ENCODE results near the gene VAV3. TPM values are rescaled to one million over a fixed set of nuclear protein-coding genes. Genes with fewer than 3 reads are reported as not detected.

Gene VAV3
- polyA plus RNA-seq, 3 donors = 5.4 to 9.2 (median 9.0) TPM

DNA sequence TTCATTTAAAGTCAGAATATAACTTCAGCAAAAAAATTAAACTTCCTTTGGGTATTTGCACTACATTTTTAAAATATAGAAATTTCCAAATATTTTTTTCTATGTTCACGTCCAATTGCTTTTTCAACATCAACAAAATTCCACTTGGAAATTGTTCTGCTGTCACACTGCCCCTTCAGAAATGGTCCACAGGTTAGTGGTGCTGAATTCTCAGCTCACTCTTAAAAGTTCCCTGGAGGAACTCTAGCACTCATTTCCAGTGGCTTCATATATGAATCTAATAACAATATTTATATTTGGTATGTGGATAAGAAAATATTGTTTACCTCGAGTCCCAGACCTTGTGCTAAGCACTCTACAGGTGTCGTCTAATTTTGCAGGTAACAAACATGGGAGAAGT lies 27.4 kb upstream of the VAV3 start:
- no peak overlapping the region for H3K4me3 Mint-ChIP-seq
- Histone ChIP-seq H2AFZ (ENCODE audit: insufficient read depth, low read depth, low read length, poor library complexity, severe bottlenecking) (no peak overlapping the region), H3K4me3 (replicated peaks in 1 of 3; ENCODE audit: low read depth in 2 of 3, low read length in 3 of 3) (no peak overlapping the region), H3K27ac (ENCODE audit: low read depth in 1 of 2, low read length in 2 of 2) (no peak overlapping the region), H3K36me3 (replicated peaks in 1 of 2; ENCODE audit: control insufficient read depth in 1 of 2, insufficient read depth in 2 of 2, low read length in 2 of 2) (no peaks in the 10 kb centered on the region), H4K20me1 (ENCODE audit: insufficient read depth, low read length) (no peaks in the 10 kb centered on the region), H3K4me1 (ENCODE audit: control insufficient read depth in 1 of 2, insufficient read depth in 2 of 2, low read length in 2 of 2) (no peaks in the 10 kb centered on the region), H3K27me3 (ENCODE audit: control insufficient read depth in 2 of 2, insufficient read depth in 2 of 2, low read length in 2 of 2) (no peaks in the 10 kb centered on the region), H3K9ac (ENCODE audit: insufficient read depth, low read length, poor library complexity, severe bottlenecking) (no peak overlapping the region), H3K9me3 (replicated peaks in 1 of 2; ENCODE audit: control insufficient read depth in 1 of 2, insufficient read depth in 1 of 2, low read length in 2 of 2) (no peaks in the 10 kb centered on the region), H3K79me2 (ENCODE audit: insufficient read depth, low read length) (no peaks in the 10 kb centered on the region), H3K4me2 (replicated peaks; ENCODE audit: extremely low read depth, low read length, poor library complexity, severe bottlenecking) (no peak overlapping the region)
- H3K27me3 Mint-ChIP-seq (ENCODE audit: low read depth in 3 of 3) = peaks cover 0 to 3% (median 0%) of the 10 kb centered on the region in 3 donors
- 100% methylated on average over 1 of the region's 3 CpGs for WGBS (ENCODE audit: insufficient coverage)
- TF ChIP-seq, protein P1, sequence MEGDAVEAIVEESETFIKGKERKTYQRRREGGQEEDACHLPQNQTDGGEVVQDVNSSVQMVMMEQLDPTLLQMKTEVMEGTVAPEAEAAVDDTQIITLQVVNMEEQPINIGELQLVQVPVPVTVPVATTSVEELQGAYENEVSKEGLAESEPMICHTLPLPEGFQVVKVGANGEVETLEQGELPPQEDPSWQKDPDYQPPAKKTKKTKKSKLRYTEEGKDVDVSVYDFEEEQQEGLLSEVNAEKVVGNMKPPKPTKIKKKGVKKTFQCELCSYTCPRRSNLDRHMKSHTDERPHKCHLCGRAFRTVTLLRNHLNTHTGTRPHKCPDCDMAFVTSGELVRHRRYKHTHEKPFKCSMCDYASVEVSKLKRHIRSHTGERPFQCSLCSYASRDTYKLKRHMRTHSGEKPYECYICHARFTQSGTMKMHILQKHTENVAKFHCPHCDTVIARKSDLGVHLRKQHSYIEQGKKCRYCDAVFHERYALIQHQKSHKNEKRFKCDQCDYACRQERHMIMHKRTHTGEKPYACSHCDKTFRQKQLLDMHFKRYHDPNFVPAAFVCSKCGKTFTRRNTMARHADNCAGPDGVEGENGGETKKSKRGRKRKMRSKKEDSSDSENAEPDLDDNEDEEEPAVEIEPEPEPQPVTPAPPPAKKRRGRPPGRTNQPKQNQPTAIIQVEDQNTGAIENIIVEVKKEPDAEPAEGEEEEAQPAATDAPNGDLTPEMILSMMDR (IDR thresholded peaks at IDR 0.05) = no peak
- H3K4me1 Mint-ChIP-seq = no peaks in the 10 kb centered on the region
- no peak for DNase-seq
- H3K9me3 Mint-ChIP-seq = peaks cover 0 to 2% (median 0%) of the 10 kb centered on the region in 7 donors
- H3K36me3 Mint-ChIP-seq = no peaks in the 10 kb centered on the region
- no peak overlapping the region for H3K27ac Mint-ChIP-seq
- intact Hi-C loops (cut with micrococcal nuclease) = no loop called here

DNA sequence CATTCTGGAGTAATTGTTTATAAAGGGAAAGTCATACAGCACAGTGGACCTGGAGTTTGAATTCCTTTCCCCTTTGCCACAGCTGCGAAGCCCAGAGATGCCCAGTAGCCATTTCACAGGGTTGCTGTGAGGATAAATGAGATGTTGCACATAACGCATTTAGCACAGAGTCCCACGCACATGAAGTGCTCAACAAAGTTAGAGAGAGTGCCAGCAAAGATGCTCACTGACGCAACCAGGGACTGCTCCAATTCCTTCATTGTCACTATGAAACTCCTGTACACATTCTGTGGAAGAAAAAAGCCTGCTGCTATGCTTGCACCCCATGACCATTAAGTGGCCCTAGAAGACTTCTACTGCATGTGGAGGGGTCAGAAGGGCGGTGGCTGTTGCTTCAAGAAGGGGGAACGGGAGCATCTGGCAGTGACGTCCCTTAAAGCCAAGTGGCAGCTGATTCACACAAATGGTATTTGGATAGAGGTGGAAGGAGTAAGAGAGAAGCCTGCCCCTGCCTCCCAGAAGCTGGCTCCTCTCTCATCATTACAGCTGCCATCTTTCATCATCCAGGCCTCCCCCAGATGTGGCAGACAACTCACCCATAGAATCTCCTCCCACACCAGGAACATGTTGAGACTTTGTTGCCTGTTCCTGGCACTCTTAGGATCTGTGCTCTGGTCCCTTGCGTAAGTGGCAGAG lies 26.5 kb upstream of the VAV3 start:
- H3K9me3 Mint-ChIP-seq = peaks cover 0 to 3% (median 0%) of the 10 kb centered on the region in 7 donors
- no peaks in the 10 kb centered on the region for H3K27me3 ChIP-seq (ENCODE audit: control insufficient read depth in 2 of 2, insufficient read depth in 2 of 2, low read length in 2 of 2)
- no peak overlapping the region for H3K4me3 Mint-ChIP-seq
- H3K27ac Mint-ChIP-seq = no peak overlapping the region
- H3K27me3 Mint-ChIP-seq (ENCODE audit: low read depth in 3 of 3) = peaks cover 0 to 2% (median 0%) of the 10 kb centered on the region in 3 donors
- H3K4me1 Mint-ChIP-seq = no peaks in the 10 kb centered on the region
- no peak for DNase-seq
- H3K27ac ChIP-seq (ENCODE audit: low read depth in 1 of 2, low read length in 2 of 2) = no peak overlapping the region
- no peak overlapping the region for H3K4me3 ChIP-seq (replicated peaks in 1 of 3; ENCODE audit: low read depth in 2 of 3, low read length in 3 of 3)
- H3K9me3 ChIP-seq (replicated peaks in 1 of 2; ENCODE audit: control insufficient read depth in 1 of 2, insufficient read depth in 1 of 2, low read length in 2 of 2) = no peaks in the 10 kb centered on the region
- no peaks in the 10 kb centered on the region for H3K36me3 ChIP-seq (replicated peaks in 1 of 2; ENCODE audit: control insufficient read depth in 1 of 2, insufficient read depth in 2 of 2, low read length in 2 of 2)
- TF ChIP-seq, protein P1 (IDR thresholded peaks at IDR 0.05) = no peak
- no peaks in the 10 kb centered on the region for H3K4me1 ChIP-seq (ENCODE audit: control insufficient read depth in 1 of 2, insufficient read depth in 2 of 2, low read length in 2 of 2)
- no peak overlapping the region for H3K4me2 ChIP-seq (replicated peaks; ENCODE audit: extremely low read depth, low read length, poor library complexity, severe bottlenecking)
- no peaks in the 10 kb centered on the region for H3K79me2 ChIP-seq (ENCODE audit: insufficient read depth, low read length)
- H4K20me1 ChIP-seq (ENCODE audit: insufficient read depth, low read length) = no peaks in the 10 kb centered on the region
- H3K9ac ChIP-seq (ENCODE audit: insufficient read depth, low read length, poor library complexity, severe bottlenecking) = no peak overlapping the region
- no peak overlapping the region for H2AFZ ChIP-seq (ENCODE audit: insufficient read depth, low read depth, low read length, poor library complexity, severe bottlenecking)
- H3K36me3 Mint-ChIP-seq = no peaks in the 10 kb centered on the region
- intact Hi-C loops (cut with micrococcal nuclease) = no loop called here
- 86% methylated on average over 1 of the region's 8 CpGs for WGBS (ENCODE audit: insufficient coverage)

Data from CD14-positive monocyte (primary cell).